Esophagus muscularis mucosa (tissue), 4 donors: ENCODE measurements around the gene THUMPD2. TPM values are rescaled to one million over a fixed set of nuclear protein-coding genes. Genes with fewer than 3 reads are reported as not detected.
A peak's percentile ranks its signal among the peaks of the same experiment; 100 is the strongest.

ENCODE experiments used
- DNase-seq: peaks from one replicate; pipeline ENCODE4 v3.0.0-alpha.2; 2017; ENCODE audit errors: extremely low spot score
- H3K27ac ChIP-seq, 4 donors: fragments of 200-600 bp; sonication (generic); replicated peaks in 1 of 4; 1 replicate in 3 of 4; 2 replicates in 1 of 4; pipeline ENCODE4 v1.5.1; 2016 to 2019; ENCODE audit warnings: mild to moderate bottlenecking in 1 of 4
- H3K27me3 ChIP-seq, 4 donors: fragments of 200-600 bp; sonication (generic); one replicate each; pipeline versions ENCODE4 v1.5.1 to v1.6.0; 2016 to 2019
- H3K36me3 ChIP-seq, 4 donors: fragments of 200-600 bp; sonication (generic); one replicate each; pipeline ENCODE4 v1.5.1; 2016 to 2019
- H3K4me1 ChIP-seq, 4 donors: fragments of 200-600 bp; sonication (generic); one replicate each; pipeline ENCODE4 v1.5.1; 2016 to 2019
- H3K4me3 ChIP-seq, 4 donors: fragments of 200-600 bp; sonication (generic); 1 replicate in 2 of 4; 2 replicates in 2 of 4; pipeline ENCODE4 v1.5.1; 2016 to 2019; ENCODE audit warnings: mild to moderate bottlenecking in 4 of 4, moderate library complexity in 1 of 4
- H3K9me3 ChIP-seq, 4 donors: fragments of 200-600 bp; sonication (generic); 1 replicate in 3 of 4; 2 replicates in 1 of 4; pipeline ENCODE4 v1.5.1; 2016 to 2019
- CTCF ChIP-seq, 3 experiments: fragments of 200-600 bp in 2 of 3; fragments of 450-650 bp in 1 of 3; sonication (generic) in 2 of 3; IDR thresholded peaks; one replicate each; pipeline ENCODE4 v1.5.1; 2017 to 2019; ENCODE audit warnings: antibody characterized with exemption in 3 of 3, mild to moderate bottlenecking in 2 of 3, moderate library complexity in 1 of 3
- EP300 ChIP-seq: sonication (generic); formaldehyde crosslinking; IDR thresholded peaks from one replicate; pipeline ENCODE4 v1.6.1; 2017; ENCODE audit warnings: antibody characterized with exemption
- POLR2A ChIP-seq: fragments of 450-650 bp; IDR thresholded peaks from one replicate; pipeline ENCODE4 v1.6.1; 2017; ENCODE audit warnings: antibody characterized with exemption, moderate library complexity, mild to moderate bottlenecking, low read depth
- POLR2AphosphoS5 ChIP-seq, 2 donors: sonication (generic); formaldehyde crosslinking; IDR thresholded peaks; one replicate each; pipeline ENCODE4 v1.6.1; 2017; ENCODE audit warnings: antibody characterized with exemption in 2 of 2
- WGBS: methylation state at CpG from one replicate; pipeline ENCODE4 v1.1.5; 2018; 5-methylcytosine and 5-hydroxymethylcytosine counted together
- intact Hi-C: fragments of 100-400 bp; cut with DNase I; formaldehyde crosslinking; loops from one replicate; pipeline ENCODE4 v1.15.1; 2023
- total RNA-seq, 4 donors: library from RNA; depleted of rRNA; stranded (reverse); fragments of >200 nt; gene quantifications; one replicate each; pipeline versions ENCODE4 v1.1.0 to v1.2.1, GENCODE V29; 2016

The THUMPD2 gene
- total RNA-seq, 4 donors from 2014 or later, result 5.4 to 10.9 (median 9.7) TPM

GRCh38 chr2:39697454-39697853 is 81.6 kb downstream of the THUMPD2 start:
- H3K27ac ChIP-seq, result peak overlapping the region; percentile 22 to 70 (median 63)
- H3K9me3 ChIP-seq, result peaks cover 0 to 24% (median 22%) of the 10 kb centered on the region in 4 donors
- no peak for DNase-seq
- H3K4me1 ChIP-seq, result peaks cover 15 to 30% (median 27%) of the 10 kb centered on the region in 4 donors
- intact Hi-C loops, result loop anchor here (5.0 kb wide), 2 partner anchors 100 to 185 kb away; no protein-coding TSS in a partner anchor
- WGBS, result 9% methylated on average over 2 of the region's 2 CpGs
- TF ChIP-seq EP300 (no peak), POLR2AphosphoS5 (IDR thresholded peaks at IDR 0.05) (peak; percentile 15 to 24), POLR2A (no peak)
- H3K4me3 ChIP-seq, result no peak overlapping the region
- no peaks in the 10 kb centered on the region for H3K27me3 ChIP-seq
- H3K36me3 ChIP-seq, result no peaks in the 10 kb centered on the region

- Histone ChIP-seq H3K27me3 (no peaks in the 10 kb centered on the region), H3K4me1 (peaks cover 15 to 30% (median 27%) of the 10 kb centered on the region in 4 donors), H3K36me3 (no peaks in the 10 kb centered on the region), H3K27ac (peak overlapping the region; percentile 49 to 70 (median 63)), H3K9me3 (peaks cover 0 to 22% (median 16%) of the 10 kb centered on the region in 4 donors), H3K4me3 (no peak overlapping the region)
- TF ChIP-seq POLR2A, result no peak
- no peak for TF ChIP-seq EP300
- peak; percentile 38 to 49 (median 45) for TF ChIP-seq CTCF (IDR thresholded peaks at IDR 0.05)
- TF ChIP-seq POLR2AphosphoS5 (IDR thresholded peaks at IDR 0.05), result no peak
- 19% methylated on average over 1 of the region's 1 CpG for WGBS
- DNase-seq, result no peak
- intact Hi-C loops, result loop anchor here (5.0 kb wide), 2 partner anchors 100 to 185 kb away; no protein-coding TSS in a partner anchor
These were observed 82.2 kb downstream of the THUMPD2 start for GRCh38 chr2:39696838-39697237.

GRCh38 chr2:39696101-39696553 is 82.9 kb downstream of the THUMPD2 start:
- peak overlapping the region; percentile 49 to 70 (median 63) for H3K27ac ChIP-seq
- 47% methylated on average over 4 of the region's 4 CpGs for WGBS
- intact Hi-C loops, result loop anchor here (5.0 kb wide), 2 partner anchors 99 to 184 kb away; no protein-coding TSS in a partner anchor
- H3K27me3 ChIP-seq, result no peaks in the 10 kb centered on the region
- TF ChIP-seq POLR2A, result no peak
- peaks cover 15 to 30% (median 27%) of the 10 kb centered on the region in 4 donors for H3K4me1 ChIP-seq
- peaks cover 0 to 20% (median 13%) of the 10 kb centered on the region in 4 donors for H3K9me3 ChIP-seq
- no peak for DNase-seq
- no peaks in the 10 kb centered on the region for H3K36me3 ChIP-seq
- no peak overlapping the region for H3K4me3 ChIP-seq

GRCh38 chr2:39693245-39693644 is 85.8 kb downstream of the THUMPD2 start:
- TF ChIP-seq POLR2AphosphoS5 (IDR thresholded peaks at IDR 0.05) (no peak), POLR2A (no peak), EP300 (no peak), CTCF (IDR thresholded peaks at IDR 0.05) (no peak)
- H3K27me3 ChIP-seq, result no peaks in the 10 kb centered on the region
- intact Hi-C loops, result loop anchor here (5.0 kb wide), 1 partner anchor 306 kb away; no protein-coding TSS in a partner anchor
- H3K9me3 ChIP-seq, result peaks cover 0 to 12% (median 7%) of the 10 kb centered on the region in 4 donors
- H3K4me3 ChIP-seq, result no peak overlapping the region
- H3K27ac ChIP-seq, result no peak overlapping the region
- no peaks in the 10 kb centered on the region for H3K36me3 ChIP-seq
- no peak for DNase-seq
- H3K4me1 ChIP-seq, result peaks cover 15 to 30% (median 27%) of the 10 kb centered on the region in 4 donors
- WGBS, result 92% methylated on average over 1 of the region's 1 CpG

GRCh38 chr2:39689876-39690275 is 89.2 kb downstream of the THUMPD2 start:
- Histone ChIP-seq H3K9me3 (peaks cover 0 to 12% (median 7%) of the 10 kb centered on the region in 4 donors), H3K4me3 (no peak overlapping the region), H3K4me1 (peaks cover 0 to 8% (median 0%) of the 10 kb centered on the region in 4 donors), H3K27me3 (no peaks in the 10 kb centered on the region), H3K27ac (no peak overlapping the region), H3K36me3 (no peaks in the 10 kb centered on the region)
- TF ChIP-seq POLR2AphosphoS5 (IDR thresholded peaks at IDR 0.05) (no peak), EP300 (no peak), CTCF (IDR thresholded peaks at IDR 0.05) (no peak), POLR2A (no peak)
- WGBS, result 93% methylated on average over 6 of the region's 6 CpGs
- intact Hi-C loops, result loop anchor here (5.0 kb wide), 1 partner anchor 303 kb away; no protein-coding TSS in a partner anchor
- no peak for DNase-seq
